Measurements from ENCODE around the gene PAK6.

PAK6 gene

GRCh38 chr15:40238532-40239403 lies at the start of gene PAK6:
Gene PAK6, plus strand, starts transcription at chr15:40239063. Its CDS starts 25,723 bp downstream, at chr15:40264786.
- DNase-seq: peak; percentile 65

- DNase-seq: no peak
Observed at GRCh38 chr15:40190591-40190990, 48.3 kb upstream of the PAK6 start.

GRCh38 chr15:40192942-40193341 lies 45.9 kb upstream of the PAK6 start:
- no peak for DNase-seq

- DNase-seq: no peak
Observed at GRCh38 chr15:40197434-40197833, 41.4 kb upstream of the PAK6 start.

DNA sequence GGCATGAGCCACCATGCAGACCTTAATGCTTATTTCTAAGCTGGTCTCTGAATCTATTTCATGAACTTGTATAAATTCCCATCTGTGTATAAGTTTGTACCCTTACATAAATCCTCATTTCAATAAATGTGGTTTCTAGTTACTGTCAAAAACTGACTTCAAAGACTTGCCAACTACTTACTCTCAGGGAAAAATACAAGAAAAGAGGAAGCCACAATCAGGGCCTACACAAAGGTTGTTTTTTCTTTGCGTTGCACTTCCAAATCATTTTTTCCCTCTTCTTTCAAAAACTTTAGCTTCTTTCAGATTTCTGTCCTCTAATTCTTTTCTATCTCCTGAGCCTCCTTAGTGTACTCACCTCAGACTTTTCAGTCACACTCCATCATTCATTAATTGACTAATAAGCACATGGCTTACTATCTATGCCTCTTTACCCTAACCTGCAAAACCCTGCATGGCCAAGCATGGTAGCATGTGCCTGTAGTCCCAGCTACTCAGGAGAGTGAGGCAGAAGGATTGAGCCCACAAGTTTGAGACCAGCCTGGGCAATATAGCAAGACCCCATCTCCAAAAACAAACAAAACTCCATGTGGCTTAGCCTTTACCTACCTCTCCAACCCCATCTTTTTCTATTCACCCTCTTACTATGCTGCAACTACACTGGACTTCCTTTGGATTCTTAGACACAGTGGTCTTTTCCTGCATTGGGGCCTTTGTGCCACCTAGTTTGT lies 40.3 kb upstream of the PAK6 start:
- no peak for DNase-seq

GRCh38 chr15:40204100-40204499 lies 34.8 kb upstream of the PAK6 start:
- DNase-seq: no peak

GRCh38 chr15:40217166-40217824 lies 21.6 kb upstream of the PAK6 start:
- peak; percentile 91 for DNase-seq

DNA sequence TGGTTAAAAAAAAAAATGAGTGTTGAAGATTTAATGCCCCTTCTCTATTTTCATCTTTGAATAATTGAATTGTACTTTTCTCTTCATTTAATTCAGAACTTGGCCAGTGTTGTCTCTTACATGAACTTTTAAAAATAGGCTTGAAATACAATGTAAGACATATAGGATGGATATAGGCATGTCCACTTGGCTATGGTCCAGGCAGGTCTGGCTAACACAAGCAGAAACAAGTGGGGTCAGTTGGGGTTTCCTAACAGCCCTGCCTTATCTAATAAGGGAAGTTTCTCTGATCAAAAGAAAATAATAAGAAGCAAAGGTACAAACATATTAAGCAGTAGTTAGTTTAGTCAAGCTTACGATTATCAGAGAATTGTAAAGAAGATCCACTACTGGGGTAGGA lies 19.1 kb upstream of the PAK6 start:
- DNase-seq: no peak

DNA sequence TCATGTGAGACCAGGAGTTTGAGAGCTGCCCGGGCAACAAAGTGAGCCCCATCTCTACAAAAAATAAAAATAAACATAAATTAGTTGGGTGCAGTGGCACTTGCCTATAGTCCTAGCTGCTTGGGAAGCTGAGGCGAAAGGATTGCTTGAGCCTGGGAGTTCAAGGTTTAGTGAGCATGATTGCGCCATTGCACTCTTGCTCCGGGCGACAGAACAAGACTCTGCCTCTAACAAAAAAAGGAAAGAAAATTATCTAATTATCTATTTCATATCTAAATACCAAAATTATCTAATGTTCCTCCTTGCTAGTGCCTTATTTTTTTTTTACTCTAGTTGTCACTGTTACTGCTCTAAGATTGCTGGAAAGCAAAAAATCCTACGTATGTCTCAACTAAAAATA lies 16.7 kb upstream of the PAK6 start:
- DNase-seq: no peak

GRCh38 chr15:40226736-40227135 lies 12.1 kb upstream of the PAK6 start:
- DNase-seq: no peak

- no peak for DNase-seq
Observed at GRCh38 chr15:40229316-40229715, 9.5 kb upstream of the PAK6 start.

GRCh38 chr15:40229956-40230355 lies 8.9 kb upstream of the PAK6 start:
- DNase-seq: no peak

GRCh38 chr15:40232625-40233070 lies 6.2 kb upstream of the PAK6 start:
- DNase-seq: no peak

DNA sequence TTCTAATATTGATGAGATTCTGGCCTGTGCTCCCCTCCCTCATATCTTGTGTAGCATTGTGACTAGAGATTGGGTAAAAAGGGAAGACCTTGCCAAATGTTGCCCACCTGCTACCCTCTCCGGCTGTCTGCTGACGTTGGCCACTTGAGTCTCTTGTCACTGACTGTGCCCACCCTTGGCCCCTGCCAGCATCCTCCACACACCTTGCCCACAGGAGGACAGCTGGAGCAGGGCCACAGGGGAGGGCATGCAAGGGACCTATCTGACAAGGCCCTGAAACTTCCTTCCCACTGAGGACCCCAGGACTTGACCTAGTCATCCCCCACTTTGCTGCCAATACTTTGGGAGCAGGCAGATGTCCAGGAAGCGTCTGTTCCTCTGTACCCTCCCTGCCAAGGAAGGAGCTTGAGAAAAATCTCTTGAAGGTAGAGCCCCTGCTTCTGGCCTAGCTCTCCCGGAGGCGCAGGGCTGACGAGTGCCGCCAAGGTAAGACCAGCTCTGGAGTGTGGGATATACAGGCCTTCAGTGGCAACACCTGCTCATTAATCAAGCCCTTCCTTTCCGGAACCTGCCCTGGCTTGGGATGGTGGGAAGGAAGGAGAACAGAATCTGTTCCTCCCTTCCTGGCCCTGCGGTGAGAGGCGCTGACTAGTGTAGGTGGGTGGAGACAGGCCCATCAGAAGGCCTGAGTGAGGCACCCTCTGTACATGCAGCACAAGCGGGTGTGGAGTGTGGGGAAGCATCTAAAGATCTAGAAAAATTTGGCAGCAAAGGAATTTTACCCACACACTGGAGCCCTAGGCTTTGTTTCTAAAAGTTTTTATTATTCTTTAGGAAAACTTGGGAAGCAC lies 4.9 kb upstream of the PAK6 start:
- no peak for DNase-seq

DNA sequence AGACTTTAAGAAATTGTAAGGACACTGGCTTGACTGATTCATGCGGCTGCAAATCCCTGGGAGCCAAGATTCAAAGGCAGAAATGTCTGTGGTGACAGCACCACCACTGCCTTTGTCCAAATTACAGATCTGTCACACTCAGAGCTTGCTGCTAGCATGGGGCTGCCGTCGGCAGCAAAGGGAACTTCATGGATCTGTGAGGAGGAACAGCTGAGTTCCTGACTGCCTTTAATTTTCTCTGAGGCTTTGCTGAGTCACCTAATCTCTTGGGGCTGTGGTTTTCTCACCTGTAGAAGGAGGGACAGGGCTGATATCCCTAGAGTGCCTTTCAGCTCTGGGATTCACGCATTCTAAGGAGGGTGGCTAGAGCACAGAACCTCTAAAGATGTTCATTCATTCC lies 4.1 kb upstream of the PAK6 start:
- no peak for DNase-seq

GRCh38 chr15:40235201-40235885 lies 3.5 kb upstream of the PAK6 start:
- DNase-seq: peak; percentile 54

GRCh38 chr15:40239404-40239692 lies 485 bp downstream of the PAK6 start:
- DNase-seq: no peak

- DNase-seq: no peak
Observed at GRCh38 chr15:40239693-40240618, 1.1 kb downstream of the PAK6 start.

DNA sequence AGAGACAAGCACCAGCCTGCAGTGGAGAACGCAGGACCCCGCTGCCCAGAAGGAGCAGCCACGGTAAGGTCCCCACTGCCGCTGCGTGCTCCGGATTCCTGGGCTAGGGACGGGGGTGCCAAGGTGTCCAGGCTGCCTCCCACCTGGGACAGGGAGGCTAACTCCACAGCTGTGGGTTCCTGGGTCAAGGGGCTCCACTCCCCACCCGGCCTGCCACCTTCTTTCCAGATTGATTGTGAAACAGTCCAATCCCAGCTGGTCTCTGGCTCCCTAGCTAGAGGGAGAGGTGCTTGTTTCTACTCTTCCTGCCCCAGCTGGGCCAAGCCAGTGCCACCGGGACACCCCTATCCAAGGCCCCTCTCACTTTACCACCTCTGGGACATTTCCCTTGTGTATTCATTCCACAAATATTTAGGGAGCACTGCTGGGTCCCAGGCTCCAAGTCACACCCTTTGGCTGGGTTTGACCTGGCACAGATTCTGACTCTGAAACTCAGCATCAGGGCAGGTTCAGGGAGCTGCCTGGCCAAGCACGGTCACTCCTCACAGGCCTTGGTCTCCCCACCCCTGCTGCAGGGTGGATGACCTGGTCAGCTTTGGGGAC lies 1.9 kb downstream of the PAK6 start:
- no peak for DNase-seq

Measured in hematopoietic multipotent progenitor cell treated with erythropoietin and hydrocortisone succinate and interleukin-3 and kit ligand, for 6 days (in vitro differentiated cells).